UCSD-AML1 (cell line): ENCODE measurements around the gene SLC25A48.

Experiments used
- DNase-seq: peaks from one replicate; lab custom pipeline; 2025; ENCODE audit not compliant: unreplicated experiment; lab: John Stamatoyannopoulos, UW

SLC25A48 gene

GRCh38 chr5:135834639-135835529 lies at the start of gene SLC25A48:
SLC25A48 (plus strand) TSS chr5:135834663; CDS start chr5:135834848, 185 bp downstream.
- DNase-seq: no peak

- no peak for DNase-seq
These were observed 33.8 kb upstream of the SLC25A48 start for GRCh38 chr5:135800656-135801055.

- no peak for DNase-seq
These were observed 24.1 kb upstream of the SLC25A48 start for GRCh38 chr5:135810188-135810943.

- no peak for DNase-seq
These were observed 23.5 kb upstream of the SLC25A48 start for GRCh38 chr5:135811007-135811406.

GRCh38 chr5:135813758-135814157 lies 20.7 kb upstream of the SLC25A48 start:
- DNase-seq: no peak

GRCh38 chr5:135814316-135814715 lies 20.1 kb upstream of the SLC25A48 start:
- DNase-seq: no peak

GRCh38 chr5:135814812-135815211 lies 19.7 kb upstream of the SLC25A48 start:
- DNase-seq: no peak

- no peak for DNase-seq
These were observed 13.2 kb upstream of the SLC25A48 start for GRCh38 chr5:135821061-135821801.

- DNase-seq: no peak
These were observed 12.7 kb upstream of the SLC25A48 start for GRCh38 chr5:135821802-135822201.

- DNase-seq: no peak
These were observed 12.2 kb upstream of the SLC25A48 start for GRCh38 chr5:135822286-135822685.

GRCh38 chr5:135822959-135823358 lies 11.5 kb upstream of the SLC25A48 start:
- no peak for DNase-seq

GRCh38 chr5:135823881-135824280 lies 10.6 kb upstream of the SLC25A48 start:
- no peak for DNase-seq

- DNase-seq: no peak
These were observed 9.9 kb upstream of the SLC25A48 start for GRCh38 chr5:135824541-135825041.

- no peak for DNase-seq
These were observed 8.9 kb upstream of the SLC25A48 start for GRCh38 chr5:135825373-135826220.

GRCh38 chr5:135826221-135826525 lies 8.3 kb upstream of the SLC25A48 start:
- no peak for DNase-seq

- no peak for DNase-seq
These were observed 7.3 kb upstream of the SLC25A48 start for GRCh38 chr5:135826994-135827671.

GRCh38 chr5:135827965-135828781 lies 6.3 kb upstream of the SLC25A48 start:
- DNase-seq: no peak

- no peak for DNase-seq
These were observed 5.7 kb upstream of the SLC25A48 start for GRCh38 chr5:135828782-135829127.

- no peak for DNase-seq
These were observed 5.3 kb upstream of the SLC25A48 start for GRCh38 chr5:135829179-135829578.
